Liver (tissue), 3 donors: ENCODE measurements around the gene SIRPD.

Source experiments
- FOXA1 ChIP-seq: IDR thresholded peaks from 2 replicates; pipeline ENCODE4 v1.6.1; 2016; ENCODE audit warnings: antibody characterized with exemption
- FOXA2 ChIP-seq: IDR thresholded peaks from 2 replicates; pipeline ENCODE4 v1.6.1; 2016; ENCODE audit warnings: antibody characterized with exemption
- HNF4G ChIP-seq: IDR thresholded peaks from 2 replicates; pipeline ENCODE4 v1.6.1; 2016; ENCODE audit warnings: antibody characterized with exemption
- JUND ChIP-seq, 2 donors: IDR thresholded peaks; 2 replicates each; pipeline ENCODE4 v1.6.1; 2016; ENCODE audit warnings: antibody characterized with exemption in 2 of 2
- NR2F2 ChIP-seq: IDR thresholded peaks from 2 replicates; pipeline ENCODE4 v1.6.1; 2016; ENCODE audit warnings: antibody characterized with exemption
- RAD21 ChIP-seq, 2 donors: IDR thresholded peaks; 2 replicates each; pipeline ENCODE4 v1.6.1; 2016; ENCODE audit warnings: antibody characterized with exemption in 2 of 2, mild to moderate bottlenecking in 2 of 2
- RXRA ChIP-seq, 2 donors: IDR thresholded peaks; 2 replicates each; pipeline ENCODE4 v1.6.1; 2017 to 2018; ENCODE audit warnings: antibody characterized with exemption in 2 of 2, mild to moderate bottlenecking in 1 of 2
- SP1 ChIP-seq: IDR thresholded peaks from 2 replicates; pipeline ENCODE4 v1.6.1; 2018; ENCODE audit warnings: antibody characterized with exemption, mild to moderate bottlenecking
- TAF1 ChIP-seq: conservative IDR thresholded peaks from 2 replicates; pipeline ENCODE4 v1.6.1; 2016; ENCODE audit warnings: antibody characterized with exemption, mild to moderate bottlenecking
- YY1 ChIP-seq: IDR thresholded peaks from 2 replicates; pipeline ENCODE4 v1.6.1; 2016; ENCODE audit warnings: antibody characterized with exemption, mild to moderate bottlenecking
- ZBTB33 ChIP-seq: IDR thresholded peaks from 2 replicates; pipeline ENCODE4 v1.6.1; 2016; ENCODE audit warnings: antibody characterized with exemption
- TF ChIP-seq, protein P1 (sequence below): IDR thresholded peaks from 2 replicates; pipeline ENCODE4 v1.6.1; 2016; ENCODE audit warnings: antibody characterized with exemption, mild to moderate bottlenecking
- TF ChIP-seq, protein P2 (sequence below): fragments of 150-350 bp; IDR thresholded peaks from 2 replicates; pipeline ENCODE4 v1.5.1; 2017; ENCODE audit warnings: improper control_type of control experiment, low read depth, low read length; ENCODE audit not compliant: missing input control
- TF ChIP-seq, protein P3 (sequence below): IDR thresholded peaks from 2 replicates; pipeline ENCODE4 v1.6.1; 2016; ENCODE audit warnings: antibody characterized with exemption
- donor health status: healthy.
- donor health status: healthy.

DNA sequence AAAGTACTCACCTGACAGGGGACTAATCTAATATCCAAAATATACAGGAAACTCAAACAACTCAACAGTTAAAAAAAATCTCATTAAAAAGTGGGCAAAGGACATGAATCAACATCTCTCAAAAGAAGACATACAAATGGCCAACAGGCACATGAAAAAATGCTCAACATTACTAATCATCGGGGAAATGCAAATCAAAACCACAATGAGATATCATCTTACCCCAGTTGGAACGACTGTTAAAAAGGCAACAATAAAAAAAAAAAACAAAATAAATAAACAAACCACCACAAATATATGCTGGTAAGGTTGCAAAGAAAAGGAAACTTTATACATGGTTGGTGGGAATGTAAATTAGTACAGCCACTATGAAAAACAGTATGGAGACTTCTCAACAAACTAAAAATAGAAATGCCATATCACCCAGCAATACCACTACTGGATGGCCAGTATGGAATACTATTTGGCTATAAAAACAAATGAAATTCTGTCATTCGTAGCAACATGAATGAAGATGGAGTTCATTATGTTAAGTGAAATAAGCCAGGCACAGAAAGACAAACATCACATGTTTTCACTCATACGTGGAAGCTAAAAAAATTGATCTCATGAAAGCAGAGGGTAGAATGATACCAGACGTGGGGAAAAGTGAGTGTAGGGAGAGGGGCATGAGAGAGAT, 72.9 kb downstream of the SIRPD start:
- TF ChIP-seq YY1 (no peak), TAF1 (no peak), JUND (IDR thresholded peaks at IDR 0.05) (no peak), RXRA (IDR thresholded peaks at IDR 0.05) (no peak), SP1 (no peak), FOXA2 (no peak), RAD21 (IDR thresholded peaks at IDR 0.05) (no peak), FOXA1 (no peak), NR2F2 (no peak), ZBTB33 (no peak), HNF4G (no peak)
- TF ChIP-seq, protein P1, sequence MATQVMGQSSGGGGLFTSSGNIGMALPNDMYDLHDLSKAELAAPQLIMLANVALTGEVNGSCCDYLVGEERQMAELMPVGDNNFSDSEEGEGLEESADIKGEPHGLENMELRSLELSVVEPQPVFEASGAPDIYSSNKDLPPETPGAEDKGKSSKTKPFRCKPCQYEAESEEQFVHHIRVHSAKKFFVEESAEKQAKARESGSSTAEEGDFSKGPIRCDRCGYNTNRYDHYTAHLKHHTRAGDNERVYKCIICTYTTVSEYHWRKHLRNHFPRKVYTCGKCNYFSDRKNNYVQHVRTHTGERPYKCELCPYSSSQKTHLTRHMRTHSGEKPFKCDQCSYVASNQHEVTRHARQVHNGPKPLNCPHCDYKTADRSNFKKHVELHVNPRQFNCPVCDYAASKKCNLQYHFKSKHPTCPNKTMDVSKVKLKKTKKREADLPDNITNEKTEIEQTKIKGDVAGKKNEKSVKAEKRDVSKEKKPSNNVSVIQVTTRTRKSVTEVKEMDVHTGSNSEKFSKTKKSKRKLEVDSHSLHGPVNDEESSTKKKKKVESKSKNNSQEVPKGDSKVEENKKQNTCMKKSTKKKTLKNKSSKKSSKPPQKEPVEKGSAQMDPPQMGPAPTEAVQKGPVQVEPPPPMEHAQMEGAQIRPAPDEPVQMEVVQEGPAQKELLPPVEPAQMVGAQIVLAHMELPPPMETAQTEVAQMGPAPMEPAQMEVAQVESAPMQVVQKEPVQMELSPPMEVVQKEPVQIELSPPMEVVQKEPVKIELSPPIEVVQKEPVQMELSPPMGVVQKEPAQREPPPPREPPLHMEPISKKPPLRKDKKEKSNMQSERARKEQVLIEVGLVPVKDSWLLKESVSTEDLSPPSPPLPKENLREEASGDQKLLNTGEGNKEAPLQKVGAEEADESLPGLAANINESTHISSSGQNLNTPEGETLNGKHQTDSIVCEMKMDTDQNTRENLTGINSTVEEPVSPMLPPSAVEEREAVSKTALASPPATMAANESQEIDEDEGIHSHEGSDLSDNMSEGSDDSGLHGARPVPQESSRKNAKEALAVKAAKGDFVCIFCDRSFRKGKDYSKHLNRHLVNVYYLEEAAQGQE = no peak
- TF ChIP-seq, protein P2, sequence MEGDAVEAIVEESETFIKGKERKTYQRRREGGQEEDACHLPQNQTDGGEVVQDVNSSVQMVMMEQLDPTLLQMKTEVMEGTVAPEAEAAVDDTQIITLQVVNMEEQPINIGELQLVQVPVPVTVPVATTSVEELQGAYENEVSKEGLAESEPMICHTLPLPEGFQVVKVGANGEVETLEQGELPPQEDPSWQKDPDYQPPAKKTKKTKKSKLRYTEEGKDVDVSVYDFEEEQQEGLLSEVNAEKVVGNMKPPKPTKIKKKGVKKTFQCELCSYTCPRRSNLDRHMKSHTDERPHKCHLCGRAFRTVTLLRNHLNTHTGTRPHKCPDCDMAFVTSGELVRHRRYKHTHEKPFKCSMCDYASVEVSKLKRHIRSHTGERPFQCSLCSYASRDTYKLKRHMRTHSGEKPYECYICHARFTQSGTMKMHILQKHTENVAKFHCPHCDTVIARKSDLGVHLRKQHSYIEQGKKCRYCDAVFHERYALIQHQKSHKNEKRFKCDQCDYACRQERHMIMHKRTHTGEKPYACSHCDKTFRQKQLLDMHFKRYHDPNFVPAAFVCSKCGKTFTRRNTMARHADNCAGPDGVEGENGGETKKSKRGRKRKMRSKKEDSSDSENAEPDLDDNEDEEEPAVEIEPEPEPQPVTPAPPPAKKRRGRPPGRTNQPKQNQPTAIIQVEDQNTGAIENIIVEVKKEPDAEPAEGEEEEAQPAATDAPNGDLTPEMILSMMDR = no peak
- TF ChIP-seq, protein P3, sequence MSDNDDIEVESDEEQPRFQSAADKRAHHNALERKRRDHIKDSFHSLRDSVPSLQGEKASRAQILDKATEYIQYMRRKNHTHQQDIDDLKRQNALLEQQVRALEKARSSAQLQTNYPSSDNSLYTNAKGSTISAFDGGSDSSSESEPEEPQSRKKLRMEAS = no peak
